Mucosa of descending colon (tissue), 3 donors: ENCODE results near the gene ATP5F1A. TPM values are rescaled to one million over a fixed set of nuclear protein-coding genes. Genes with fewer than 3 reads are reported as not detected.

Experiments used
- total RNA-seq, 3 donors: library from RNA; stranded (reverse); fragmentation: NEBNext Ultra II Directional in 2 of 3; extraction: Animal tissue kit (Norgen Biotek cat#: 25700) in 2 of 3; gene quantifications; one replicate each; pipeline versions ENCODE4 v1.2.1 to v1.2.4, GENCODE V29; 2021 to 2023
- donor health status: DM: no; HTN: no; CAD: no; lungs with moderate emphysema.
- donor health status: DM: no; HTN: no; CAD: no.
- donor health status: DM: no; HTN: yes; CAD: no.

The ATP5F1A gene
- total RNA-seq, 3 donors from 2014 or later: 476 to 643 (median 622) TPM

Other genes with a start within 250 kb of the ATP5F1A start
- 10 to 100 TPM; 21.7 to 29.0 (median 25.6) TPM for gene EPG5, start 131.0 kb downstream of the ATP5F1A start, total RNA-seq
- 1 to 10 TPM; 2.9 to 9.4 (median 9.0) TPM for gene PSTPIP2, start 26.0 kb downstream of the ATP5F1A start, total RNA-seq
- gene HAUS1, start 6.1 kb upstream of the ATP5F1A start, total RNA-seq: 10 to 100 TPM in 2 of 3 donors, 1 to 10 TPM in 1; 8.2 to 26.2 (median 18.4) TPM